Measurements from ENCODE around the gene TBC1D22A.
"Not testable (repeated sequence)": the region's sequence is repeated elsewhere in the genome, so short reads cannot be mapped to it uniquely, and the experiment has no call there.

Gene TBC1D22A

GRCh38 chr22:47131632-47132427 lies 369.4 kb downstream of the TBC1D22A start:
- DNase-seq, result no peak

- DNase-seq, result no peak
Observed at GRCh38 chr22:47132428-47132825, 370.0 kb downstream of the TBC1D22A start.

- DNase-seq, result no peak
Observed at GRCh38 chr22:47133061-47133969, 370.9 kb downstream of the TBC1D22A start.

GRCh38 chr22:47134222-47134621 lies 371.8 kb downstream of the TBC1D22A start:
- no peak for DNase-seq

GRCh38 chr22:47135338-47135737 lies 372.9 kb downstream of the TBC1D22A start:
- no peak for DNase-seq

- DNase-seq, result no peak
Observed at GRCh38 chr22:47136050-47136449, 373.6 kb downstream of the TBC1D22A start.

GRCh38 chr22:47136671-47137070 lies 374.2 kb downstream of the TBC1D22A start:
- DNase-seq, result no peak

- no peak for DNase-seq
Observed at GRCh38 chr22:47139013-47139789, 376.8 kb downstream of the TBC1D22A start.

GRCh38 chr22:47139790-47140119 lies 377.3 kb downstream of the TBC1D22A start:
- no peak for DNase-seq

- not testable (repeated sequence) for DNase-seq
Observed at GRCh38 chr22:47140975-47141374, 378.5 kb downstream of the TBC1D22A start.

GRCh38 chr22:47142427-47143046 lies 380.1 kb downstream of the TBC1D22A start:
- no peak for DNase-seq

- no peak for DNase-seq
Observed at GRCh38 chr22:47143249-47143938, 380.9 kb downstream of the TBC1D22A start.

GRCh38 chr22:47144076-47144765 lies 381.8 kb downstream of the TBC1D22A start:
- DNase-seq, result no peak

- DNase-seq, result no peak
Observed at GRCh38 chr22:47144791-47145425, 382.5 kb downstream of the TBC1D22A start.

GRCh38 chr22:47145883-47146282 lies 383.4 kb downstream of the TBC1D22A start:
- DNase-seq, result no peak

- no peak for DNase-seq
Observed at GRCh38 chr22:47146391-47146790, 383.9 kb downstream of the TBC1D22A start.

GRCh38 chr22:47146941-47147340 lies 384.5 kb downstream of the TBC1D22A start:
- DNase-seq, result no peak

GRCh38 chr22:47147572-47147971 lies 385.1 kb downstream of the TBC1D22A start:
- no peak for DNase-seq

- DNase-seq, result no peak
Observed at GRCh38 chr22:47148510-47148909, 386.1 kb downstream of the TBC1D22A start.

- DNase-seq, result no peak
Observed at GRCh38 chr22:47148956-47149728, 386.7 kb downstream of the TBC1D22A start.

Data from hippocampal formation (tissue), 2 donors.